ENCODE results near the gene ADAMTS19.

ADAMTS19 gene

DNA sequence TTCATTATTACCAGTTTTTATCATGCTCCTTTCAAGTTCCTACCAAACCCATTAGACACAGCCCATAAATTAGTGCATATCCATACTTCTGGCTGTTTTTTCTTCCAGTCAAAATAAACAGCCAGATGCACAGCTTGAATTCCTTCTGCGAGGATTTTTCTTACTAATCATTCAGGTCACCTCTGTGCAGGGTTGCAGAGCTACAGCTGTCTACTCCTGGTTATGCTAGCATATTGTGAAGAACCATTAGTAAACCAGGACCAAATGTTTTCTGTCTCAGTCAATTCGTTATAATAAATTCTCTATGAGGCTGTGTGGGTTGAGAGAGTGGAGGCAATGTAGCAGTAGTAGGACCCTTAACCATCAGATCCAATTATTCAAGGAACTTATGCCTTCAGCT is 279.7 kb downstream of the ADAMTS19 start:
- no peak overlapping the region for H3K4me3 ChIP-seq (ENCODE audit: low read depth, low read length)
- TF ChIP-seq, protein P1, sequence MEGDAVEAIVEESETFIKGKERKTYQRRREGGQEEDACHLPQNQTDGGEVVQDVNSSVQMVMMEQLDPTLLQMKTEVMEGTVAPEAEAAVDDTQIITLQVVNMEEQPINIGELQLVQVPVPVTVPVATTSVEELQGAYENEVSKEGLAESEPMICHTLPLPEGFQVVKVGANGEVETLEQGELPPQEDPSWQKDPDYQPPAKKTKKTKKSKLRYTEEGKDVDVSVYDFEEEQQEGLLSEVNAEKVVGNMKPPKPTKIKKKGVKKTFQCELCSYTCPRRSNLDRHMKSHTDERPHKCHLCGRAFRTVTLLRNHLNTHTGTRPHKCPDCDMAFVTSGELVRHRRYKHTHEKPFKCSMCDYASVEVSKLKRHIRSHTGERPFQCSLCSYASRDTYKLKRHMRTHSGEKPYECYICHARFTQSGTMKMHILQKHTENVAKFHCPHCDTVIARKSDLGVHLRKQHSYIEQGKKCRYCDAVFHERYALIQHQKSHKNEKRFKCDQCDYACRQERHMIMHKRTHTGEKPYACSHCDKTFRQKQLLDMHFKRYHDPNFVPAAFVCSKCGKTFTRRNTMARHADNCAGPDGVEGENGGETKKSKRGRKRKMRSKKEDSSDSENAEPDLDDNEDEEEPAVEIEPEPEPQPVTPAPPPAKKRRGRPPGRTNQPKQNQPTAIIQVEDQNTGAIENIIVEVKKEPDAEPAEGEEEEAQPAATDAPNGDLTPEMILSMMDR (IDR thresholded peaks at IDR 0.05; ENCODE audit: borderline replicate concordance, insufficient read depth, low read depth, low read length) = no peak

DNA sequence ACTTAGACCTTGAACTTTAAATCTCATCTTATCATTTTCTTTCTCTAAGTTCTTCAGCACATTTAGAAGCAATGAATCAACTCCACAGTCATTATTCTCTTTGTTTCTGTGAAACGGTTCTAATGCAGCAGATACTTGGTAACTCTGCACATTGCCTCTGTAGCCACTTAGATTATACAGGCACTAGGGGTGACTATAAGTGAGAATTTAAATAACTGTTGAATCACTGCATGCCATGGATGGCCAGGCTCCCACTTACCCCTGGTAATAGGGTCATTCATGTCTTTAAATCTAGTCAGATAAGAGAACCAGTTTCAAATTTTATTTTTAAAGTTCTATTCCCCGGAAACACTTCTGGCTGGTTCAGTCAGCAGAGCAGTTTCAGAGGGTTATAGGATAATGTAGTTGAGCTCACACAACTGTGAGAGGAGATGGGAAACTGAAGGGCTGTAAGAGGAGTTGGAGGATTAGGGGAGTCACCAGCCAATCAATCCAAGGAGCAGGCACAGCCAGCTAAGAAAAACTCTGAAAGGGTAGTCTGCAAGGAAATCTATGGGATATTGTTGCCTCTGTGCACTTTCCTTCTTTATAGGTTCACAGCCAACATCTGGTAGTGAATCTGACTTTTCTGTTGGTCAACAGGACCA is 283.6 kb downstream of the ADAMTS19 start:
- H3K4me3 ChIP-seq (ENCODE audit: low read depth, low read length) = no peak overlapping the region
- TF ChIP-seq, protein P1 (IDR thresholded peaks at IDR 0.05; ENCODE audit: borderline replicate concordance, insufficient read depth, low read depth, low read length) = no peak

DNA sequence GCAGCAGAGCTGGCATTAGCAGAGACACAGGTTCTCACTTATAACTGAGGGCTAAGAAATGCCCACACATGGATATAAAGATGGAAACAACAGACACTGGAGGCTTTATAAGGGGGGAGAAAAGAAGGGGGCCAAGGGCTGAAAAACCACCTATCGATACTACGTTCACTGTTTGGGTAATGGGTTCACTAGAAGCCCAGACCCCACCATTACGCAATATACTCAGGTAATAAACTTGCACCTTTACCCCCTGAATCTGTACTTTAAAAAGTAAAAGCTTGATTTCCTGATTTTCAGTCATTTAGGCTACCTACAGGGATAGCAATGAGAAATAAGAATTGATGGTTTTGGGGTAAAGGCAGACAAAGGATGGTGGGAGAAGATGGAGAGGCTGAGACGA is 285.9 kb downstream of the ADAMTS19 start:
- H3K4me3 ChIP-seq (ENCODE audit: low read depth, low read length) = no peak overlapping the region
- TF ChIP-seq, protein P1 (IDR thresholded peaks at IDR 0.05; ENCODE audit: borderline replicate concordance, insufficient read depth, low read depth, low read length) = no peak

DNA sequence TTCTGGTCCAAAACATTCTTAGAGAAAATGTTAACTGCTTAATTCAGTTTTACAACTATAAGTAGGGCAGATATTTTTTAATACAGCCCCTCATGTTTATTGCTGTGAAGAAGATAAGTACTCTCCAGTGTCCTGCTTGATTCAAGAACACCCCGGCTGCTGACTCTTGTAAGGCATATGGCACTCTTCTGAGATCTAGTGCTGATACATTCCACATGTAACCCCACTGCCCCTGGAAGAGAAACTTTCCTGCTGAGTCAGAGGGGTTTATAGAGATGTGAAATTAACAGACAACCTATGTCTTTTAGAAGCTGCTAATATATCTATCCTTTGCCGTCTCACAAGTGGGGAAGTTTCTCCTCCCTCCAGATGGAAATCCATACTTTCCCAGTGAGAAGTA is 286.8 kb downstream of the ADAMTS19 start:
- no peak overlapping the region for H3K4me3 ChIP-seq (ENCODE audit: low read depth, low read length)
- TF ChIP-seq, protein P1 (IDR thresholded peaks at IDR 0.05; ENCODE audit: borderline replicate concordance, insufficient read depth, low read depth, low read length) = no peak

DNA sequence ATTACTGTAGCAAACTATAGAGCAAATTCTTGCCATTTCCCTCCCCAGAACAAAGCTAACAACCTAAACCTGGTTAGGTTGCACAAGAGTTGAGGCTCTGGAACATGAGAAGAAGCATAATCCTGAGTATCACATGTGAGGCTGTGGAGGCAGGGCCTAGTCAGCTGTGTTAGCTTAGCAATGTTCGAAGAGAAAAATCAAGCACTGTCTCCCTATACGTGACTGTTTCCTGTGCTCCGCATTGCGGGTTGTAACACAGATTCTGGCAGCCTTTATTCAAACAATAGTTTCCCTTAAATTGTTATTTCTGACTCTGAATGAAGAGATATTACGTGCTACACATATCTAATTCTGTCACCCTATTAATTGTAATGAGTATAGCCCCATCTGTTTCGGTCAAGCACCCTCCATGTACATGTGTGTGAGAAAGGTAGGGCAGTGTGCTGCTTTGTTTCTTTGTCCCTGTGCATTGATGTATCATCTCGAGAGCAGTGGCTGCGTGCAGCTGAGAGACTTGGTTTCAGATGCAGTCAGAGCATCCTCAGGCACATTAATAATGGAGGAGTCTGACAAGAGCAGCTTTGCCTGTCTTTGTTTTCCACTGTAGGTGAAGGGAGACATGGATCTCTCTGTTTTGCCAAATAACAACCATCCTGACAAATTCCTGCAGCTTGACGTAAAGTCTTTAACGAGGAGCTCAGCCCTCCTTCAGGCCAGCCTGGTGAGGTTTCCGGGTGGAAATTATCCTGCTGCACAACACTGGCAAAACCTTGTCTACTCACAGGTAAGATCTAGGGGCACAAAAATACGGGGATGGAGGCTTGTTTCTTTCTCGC is 287.7 kb downstream of the ADAMTS19 start, which contains the start of gene MINAR2:
TSS of gene MINAR2 (plus strand) at position 523 of the 836 bp plus-strand sequence. CDS start at position 620, 97 bp downstream.
- TF ChIP-seq, protein P1 (IDR thresholded peaks at IDR 0.05; ENCODE audit: borderline replicate concordance, insufficient read depth, low read depth, low read length) = no peak
- no peak within 1 kb of the TSS for H3K4me3 ChIP-seq (ENCODE audit: low read depth, low read length)

DNA sequence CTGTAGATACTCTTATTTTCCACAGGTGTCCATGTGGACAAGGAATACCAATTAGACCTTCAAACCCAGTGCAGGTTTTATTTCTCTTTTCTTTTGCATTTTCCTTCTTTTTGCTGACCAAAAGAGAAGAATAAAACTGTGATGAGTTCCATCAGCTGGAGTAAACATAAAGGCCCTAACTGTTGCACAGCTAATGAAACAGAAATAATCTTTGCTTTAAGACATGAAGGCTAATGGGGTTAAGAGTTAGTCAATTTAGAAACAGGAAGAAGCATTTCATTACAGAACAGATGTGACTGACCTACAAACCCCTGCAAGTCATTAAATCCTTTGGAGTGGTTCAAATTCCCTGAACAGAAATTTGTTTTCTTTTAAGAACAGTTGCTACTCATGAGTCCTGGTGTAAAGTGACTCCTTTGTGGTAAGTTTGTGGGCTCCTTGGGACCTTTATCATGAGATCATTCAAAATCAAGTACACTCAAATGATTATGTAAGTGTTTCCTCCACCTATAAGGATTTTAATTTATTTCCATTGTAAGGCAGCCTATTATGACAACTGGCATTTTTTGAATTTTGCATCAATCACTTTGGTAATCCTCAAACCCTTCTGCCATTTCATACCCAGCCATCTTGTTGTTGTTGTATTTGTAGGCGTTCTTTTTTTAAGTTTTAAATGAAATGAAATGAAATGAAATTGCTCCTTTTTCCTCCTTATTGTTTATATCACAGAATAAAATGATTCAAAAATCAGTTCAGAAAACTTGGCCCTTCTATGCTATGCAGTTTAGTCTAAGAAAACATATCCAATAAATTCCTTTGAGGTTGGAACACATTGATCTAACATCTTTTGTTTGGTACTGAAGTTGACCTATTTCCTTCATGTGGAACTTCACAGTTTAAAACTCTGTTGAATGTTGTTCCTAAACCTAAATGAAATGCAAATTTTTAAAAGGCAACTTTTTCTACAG is 289.1 kb downstream of the ADAMTS19 start:
- H3K4me3 ChIP-seq (ENCODE audit: low read depth, low read length) = no peak overlapping the region
- TF ChIP-seq, protein P1 (IDR thresholded peaks at IDR 0.05; ENCODE audit: borderline replicate concordance, insufficient read depth, low read depth, low read length) = no peak
